Pancreas (tissue), 10 donors: ENCODE measurements around the gene ITPR3. TPM values are rescaled to one million over a fixed set of nuclear protein-coding genes. Genes with fewer than 3 reads are reported as not detected.
A peak's percentile ranks its signal among the peaks of the same experiment; 100 is the strongest.

ENCODE experiments used
- ATAC-seq, 4 donors: fragments of 200-7000 bp; cut with Tn5 transposase; one replicate each; pipeline versions ENCODE4 v1.8.0 to v1.9.1; 2020; ENCODE audit warnings: mild to moderate bottlenecking in 4 of 4, moderate library complexity in 4 of 4
- DNase-seq, 6 donors: peaks; one replicate each; pipeline ENCODE4 v3.0.0-alpha.2; 2020
- FAIRE-seq: peaks from 2 replicates; lab custom pipeline; 2012; peaks lifted over from hg19 to GRCh38; lab: Jason Lieb, UNC
- H3K27ac ChIP-seq, 4 donors: fragments of 200-600 bp; sonication (generic); 1 replicate in 3 of 4; 2 replicates in 1 of 4; pipeline versions ENCODE4 v1.5.0 to v1.8.0; 2020
- H3K27me3 ChIP-seq, 4 donors: fragments of 200-600 bp; one replicate each; pipeline ENCODE4 v1.8.0; 2021
- H3K36me3 ChIP-seq, 3 donors: fragments of 200-600 bp; sonication (generic) in 1 of 3; one replicate each; pipeline versions ENCODE4 v1.5.0 to v1.8.0; 2020 to 2021
- H3K4me1 ChIP-seq, 3 donors: fragments of 200-600 bp; one replicate each; pipeline ENCODE4 v1.8.0; 2021
- H3K4me3 ChIP-seq, 4 donors: fragments of 200-600 bp; sonication (generic) in 2 of 4; one replicate each; pipeline versions ENCODE4 v1.5.0 to v1.8.0; 2020 to 2021
- H3K9me3 ChIP-seq, 4 donors: fragments of 200-600 bp; one replicate each; pipeline ENCODE4 v1.8.0; 2021
- WGBS, 2 donors: extraction: QIAGEN DNeasy Blood & Tissue Kit; methylation state at CpG; one replicate each; pipeline ENCODE4 v1.1.7; 2013; 5-methylcytosine and 5-hydroxymethylcytosine counted together
- intact Hi-C, 3 donors: fragments of 100-400 bp; cut with DNase I; formaldehyde crosslinking; loops; one replicate each; pipeline versions ENCODE4 v1.11.1 to v1.14.2; 2022
- polyA plus RNA-seq, 2 donors: library from polyadenylated mRNA; stranded (reverse); fragments of 200-250 nt; gene quantifications; one replicate each; pipeline ENCODE4 v1.2.3, GENCODE V29; 2013
- total RNA-seq, 6 donors: library from RNA; stranded (reverse); fragmentation: NEBNext Ultra II Directional in 4 of 6; extraction: Animal tissue kit (Norgen Biotek cat#: 25700) in 4 of 6; gene quantifications; one replicate each; pipeline versions ENCODE4 v1.2.1 to v1.2.4, GENCODE V29; 2021 to 2023
- TF ChIP-seq, protein P1 (sequence below), 4 donors: fragments of 200-600 bp; sonication (generic) in 3 of 4; IDR thresholded peaks; one replicate each; pipeline versions ENCODE4 v1.5.0 to v1.8.0; 2021; ENCODE audit warnings: antibody characterized with exemption in 4 of 4
- donor health status: healthy with polysubstance abuse.
- donor health status: DM: no; HTN: no; CAD: no; lungs with moderate emphysema.
- donor health status: DM: no; HTN: no; CAD: no.
- donor health status: control.
- donor health status: control.
- donor health status: Bipolar disorder and iron deficiency.
- donor health status: DM: yes; HTN: yes; CAD: no.
- donor health status: DM: no; HTN: no; CAD: no.
- donor health status: DM: no; HTN: no; CAD: no.
- donor health status: DM: yes; HTN: yes; CAD: no.

The ITPR3 gene
- total and polyA plus RNA-seq, 8 donors: 9.1 to 20.3 (median 12.9) TPM

DNA sequence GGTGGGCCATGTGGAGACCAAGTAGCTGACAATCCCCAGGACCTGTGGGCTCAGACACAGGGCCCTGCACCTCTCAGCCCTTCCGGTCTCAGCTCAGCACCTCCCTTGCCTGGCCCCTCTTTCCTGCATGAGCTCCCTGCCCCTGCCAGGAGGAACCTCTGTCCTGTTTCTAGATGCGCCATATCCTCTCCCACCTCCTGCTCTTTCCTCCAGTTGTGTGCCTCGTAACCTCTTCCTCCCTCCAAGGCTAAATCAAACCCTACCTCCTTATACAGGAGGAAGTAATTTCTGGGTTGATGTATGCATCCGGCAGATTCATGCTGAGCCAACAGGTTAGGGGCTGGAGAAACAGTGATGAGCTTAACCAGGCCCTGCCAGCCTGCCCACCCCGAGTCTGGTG, 30.9 kb downstream of the ITPR3 start:
- Histone ChIP-seq H3K4me3 (no peak overlapping the region), H3K27me3 (no peaks in the 10 kb centered on the region), H3K9me3 (no peaks in the 10 kb centered on the region), H3K4me1 (no peaks in the 10 kb centered on the region), H3K27ac (no peak overlapping the region), H3K36me3 (no peaks in the 10 kb centered on the region)
- TF ChIP-seq, protein P1, sequence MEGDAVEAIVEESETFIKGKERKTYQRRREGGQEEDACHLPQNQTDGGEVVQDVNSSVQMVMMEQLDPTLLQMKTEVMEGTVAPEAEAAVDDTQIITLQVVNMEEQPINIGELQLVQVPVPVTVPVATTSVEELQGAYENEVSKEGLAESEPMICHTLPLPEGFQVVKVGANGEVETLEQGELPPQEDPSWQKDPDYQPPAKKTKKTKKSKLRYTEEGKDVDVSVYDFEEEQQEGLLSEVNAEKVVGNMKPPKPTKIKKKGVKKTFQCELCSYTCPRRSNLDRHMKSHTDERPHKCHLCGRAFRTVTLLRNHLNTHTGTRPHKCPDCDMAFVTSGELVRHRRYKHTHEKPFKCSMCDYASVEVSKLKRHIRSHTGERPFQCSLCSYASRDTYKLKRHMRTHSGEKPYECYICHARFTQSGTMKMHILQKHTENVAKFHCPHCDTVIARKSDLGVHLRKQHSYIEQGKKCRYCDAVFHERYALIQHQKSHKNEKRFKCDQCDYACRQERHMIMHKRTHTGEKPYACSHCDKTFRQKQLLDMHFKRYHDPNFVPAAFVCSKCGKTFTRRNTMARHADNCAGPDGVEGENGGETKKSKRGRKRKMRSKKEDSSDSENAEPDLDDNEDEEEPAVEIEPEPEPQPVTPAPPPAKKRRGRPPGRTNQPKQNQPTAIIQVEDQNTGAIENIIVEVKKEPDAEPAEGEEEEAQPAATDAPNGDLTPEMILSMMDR (IDR thresholded peaks at IDR 0.05): no peak
- no peak for ATAC-seq
- WGBS, 2 donors: 76 to 96% methylated on average over 5 of the region's 5 CpGs
- FAIRE-seq: no peak
- intact Hi-C loops: no loop called here
- DNase-seq: no peak

DNA sequence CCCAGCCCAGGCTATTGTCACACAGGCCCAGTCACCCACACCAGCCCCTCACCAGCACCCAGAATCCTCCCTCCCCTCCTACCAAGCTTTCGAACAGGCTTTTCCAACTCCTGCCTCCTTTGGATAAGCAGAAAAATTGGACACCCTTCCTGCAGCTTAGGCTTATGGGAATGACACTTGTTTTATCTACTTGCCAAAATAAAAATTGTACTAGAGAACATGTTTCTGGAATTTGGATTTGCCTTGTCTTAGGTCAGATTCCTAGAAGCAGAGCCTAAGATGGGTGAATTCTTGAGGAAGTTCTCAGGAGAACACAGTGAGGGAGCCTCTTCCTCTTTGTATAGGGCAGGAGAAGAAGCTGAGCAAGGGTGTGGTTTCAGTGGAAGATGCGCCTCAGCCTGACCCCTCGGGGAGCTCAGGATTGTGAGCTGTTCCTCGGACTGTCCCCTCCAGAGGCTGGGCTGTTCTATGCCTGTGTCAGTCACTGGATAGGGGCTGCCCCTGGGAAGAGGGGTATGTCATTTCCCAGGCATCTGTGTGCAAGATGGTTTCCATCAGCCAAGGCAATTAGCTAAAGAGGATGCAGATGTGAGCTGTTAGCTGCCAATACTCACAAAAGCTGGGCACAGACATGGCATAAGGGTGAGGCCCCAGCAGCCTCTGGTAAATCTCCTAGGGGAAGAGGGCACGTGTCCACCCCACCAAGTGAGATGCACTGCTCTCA, 33.9 kb downstream of the ITPR3 start:
- FAIRE-seq: no peak
- H3K4me1 ChIP-seq: no peaks in the 10 kb centered on the region
- DNase-seq: no peak
- TF ChIP-seq, protein P1 (IDR thresholded peaks at IDR 0.05): no peak
- intact Hi-C loops: no loop called here
- no peak overlapping the region for H3K4me3 ChIP-seq
- H3K27ac ChIP-seq: no peak overlapping the region
- no peak for ATAC-seq
- no peaks in the 10 kb centered on the region for H3K9me3 ChIP-seq
- 79 to 89% methylated on average over 5 of the region's 5 CpGs for WGBS, 2 donors
- no peaks in the 10 kb centered on the region for H3K27me3 ChIP-seq
- no peaks in the 10 kb centered on the region for H3K36me3 ChIP-seq

DNA sequence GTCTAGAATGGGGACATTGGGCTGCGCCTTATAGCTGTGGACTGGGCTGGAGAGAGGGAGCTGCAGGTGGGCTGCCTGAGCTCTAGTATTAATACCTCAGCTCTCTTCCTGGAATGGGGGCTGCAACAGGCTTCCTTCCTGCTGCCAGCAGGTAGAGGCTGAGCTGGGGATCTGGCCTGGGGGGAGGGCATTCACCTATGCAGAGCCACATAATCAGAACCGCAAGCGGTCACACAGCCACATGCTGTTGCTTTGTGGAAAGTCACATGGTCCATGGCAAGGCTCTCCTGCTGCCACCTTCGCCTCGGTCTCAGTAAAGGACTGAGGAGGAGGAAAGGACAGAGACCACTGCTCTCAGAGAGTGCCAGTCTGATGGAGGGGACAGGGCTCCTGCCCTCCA, 35.7 kb downstream of the ITPR3 start:
- FAIRE-seq (no peak), DNase-seq (no peak), ATAC-seq (no peak)
- TF ChIP-seq, protein P1 (IDR thresholded peaks at IDR 0.05): no peak
- Histone ChIP-seq H3K36me3 (no peaks in the 10 kb centered on the region), H3K4me1 (no peaks in the 10 kb centered on the region), H3K9me3 (no peaks in the 10 kb centered on the region), H3K4me3 (no peak overlapping the region), H3K27ac (no peak overlapping the region), H3K27me3 (no peaks in the 10 kb centered on the region)
- 91 to 98% methylated on average over 5 of the region's 5 CpGs for WGBS, 2 donors
- intact Hi-C loops: no loop called here

DNA sequence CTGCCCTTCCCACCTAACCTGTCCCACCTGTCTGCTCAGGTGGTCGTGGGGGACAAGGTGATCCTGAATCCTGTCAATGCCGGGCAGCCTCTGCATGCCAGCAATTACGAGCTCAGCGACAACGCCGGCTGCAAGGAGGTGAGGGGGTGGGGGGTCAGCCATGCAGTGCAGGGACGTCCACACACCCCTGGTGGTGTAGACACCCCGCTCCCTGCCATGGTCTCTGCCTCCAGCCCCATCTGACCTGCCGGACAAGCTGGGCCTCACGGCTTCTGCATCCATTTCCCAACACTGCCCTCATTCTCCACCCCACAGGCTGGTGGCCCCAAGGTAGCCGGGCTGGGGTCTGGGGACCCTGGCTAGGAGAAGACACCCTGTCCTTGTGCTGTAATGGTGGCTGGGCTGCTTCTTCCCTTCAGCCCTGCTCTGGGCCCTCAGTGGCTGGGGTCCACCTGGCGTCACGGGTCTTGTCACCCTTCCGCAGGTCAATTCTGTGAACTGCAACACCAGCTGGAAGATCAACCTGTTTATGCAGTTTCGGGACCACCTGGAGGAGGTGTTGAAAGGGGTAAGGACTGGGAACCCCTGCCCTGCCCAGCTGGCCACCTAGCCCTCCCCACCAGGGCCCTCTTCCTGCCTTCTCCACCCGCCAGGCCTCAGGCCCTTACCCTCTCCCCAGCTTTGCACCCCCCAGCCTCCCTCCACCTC, 38.0 kb downstream of the ITPR3 start:
- H3K4me1 ChIP-seq: no peaks in the 10 kb centered on the region
- TF ChIP-seq, protein P1 (IDR thresholded peaks at IDR 0.05): no peak
- H3K9me3 ChIP-seq: no peaks in the 10 kb centered on the region
- no peaks in the 10 kb centered on the region for H3K27me3 ChIP-seq
- intact Hi-C loops: no loop called here
- no peak overlapping the region for H3K27ac ChIP-seq
- ATAC-seq: no peak
- FAIRE-seq: no peak
- 89 to 93% methylated on average over 16 of the region's 16 CpGs for WGBS, 2 donors
- peak in 1 of 6 donors; percentile 56 for DNase-seq
- H3K36me3 ChIP-seq: no peaks in the 10 kb centered on the region
- no peak overlapping the region for H3K4me3 ChIP-seq

DNA sequence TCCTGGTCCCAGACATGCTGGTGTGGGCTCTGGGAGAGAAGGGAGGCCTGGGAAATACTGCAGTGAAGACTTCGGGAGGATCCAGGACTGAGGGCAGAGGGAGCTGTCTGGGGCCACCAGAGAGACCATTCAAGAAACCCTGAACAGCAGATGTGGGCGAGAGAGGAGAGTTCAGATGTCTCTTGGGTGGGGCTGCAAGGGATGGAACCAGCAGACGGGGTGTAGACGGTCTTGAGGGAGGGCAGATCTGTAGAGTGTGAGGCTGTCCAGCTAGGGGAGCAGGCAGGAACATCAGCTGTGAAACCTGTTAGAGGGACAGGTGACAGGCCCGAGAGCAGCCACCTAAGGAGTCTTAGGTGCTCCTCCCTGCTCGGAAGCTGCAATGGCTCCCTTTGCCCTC, 38.9 kb downstream of the ITPR3 start:
- ATAC-seq (no peak), FAIRE-seq (no peak), DNase-seq (no peak)
- WGBS, 2 donors: 87 to 93% methylated on average over 6 of the region's 6 CpGs
- H3K27ac ChIP-seq: no peak overlapping the region
- H3K4me3 ChIP-seq: no peak overlapping the region
- H3K36me3 ChIP-seq: no peaks in the 10 kb centered on the region
- no peaks in the 10 kb centered on the region for H3K9me3 ChIP-seq
- no peaks in the 10 kb centered on the region for H3K4me1 ChIP-seq
- H3K27me3 ChIP-seq: no peaks in the 10 kb centered on the region
- intact Hi-C loops: no loop called here
- TF ChIP-seq, protein P1 (IDR thresholded peaks at IDR 0.05): no peak
